Stimulated activated CD4-positive, alpha-beta T cell treated with anti-CD3 and anti-CD28 coated beads, Interleukin-2, amount 100 ng/mL, for 4 hours (primary cell): Measurements from ENCODE around the gene EVC2.
"Not testable (repeated sequence)": the region's sequence is repeated elsewhere in the genome, so short reads cannot be mapped to it uniquely, and the experiment has no call there.

ENCODE experiments used
- DNase-seq: peaks from one replicate; pipeline ENCODE4 v3.0.0-alpha.2; 2020; ENCODE audit warnings: low read depth

The EVC2 gene

GRCh38 chr4:5746829-5747737 lies 38.7 kb upstream of the EVC2 start:
- no peak for DNase-seq

- no peak for DNase-seq
These were observed 37.9 kb upstream of the EVC2 start for GRCh38 chr4:5746250-5746649.

- DNase-seq = no peak
These were observed 34.6 kb upstream of the EVC2 start for GRCh38 chr4:5742968-5743367.

GRCh38 chr4:5742388-5742787 lies 34.0 kb upstream of the EVC2 start:
- DNase-seq = no peak

- DNase-seq = no peak
These were observed 29.7 kb upstream of the EVC2 start for GRCh38 chr4:5738061-5738460.

GRCh38 chr4:5735463-5735862 lies 27.1 kb upstream of the EVC2 start:
- DNase-seq = no peak

- no peak for DNase-seq
These were observed 26.5 kb upstream of the EVC2 start for GRCh38 chr4:5734853-5735252.

GRCh38 chr4:5732158-5732557 lies 23.8 kb upstream of the EVC2 start:
- DNase-seq = no peak

- DNase-seq = no peak
These were observed 22.9 kb upstream of the EVC2 start for GRCh38 chr4:5730993-5731990.

GRCh38 chr4:5730436-5730835 lies 22.1 kb upstream of the EVC2 start:
- DNase-seq = no peak

- DNase-seq = not testable (repeated sequence)
These were observed 20.1 kb upstream of the EVC2 start for GRCh38 chr4:5728412-5728811.

GRCh38 chr4:5724377-5724776 lies 16.0 kb upstream of the EVC2 start:
- no peak for DNase-seq

- DNase-seq = no peak
These were observed 14.0 kb upstream of the EVC2 start for GRCh38 chr4:5722328-5722727.

- no peak for DNase-seq
These were observed 13.6 kb upstream of the EVC2 start for GRCh38 chr4:5721923-5722322.

GRCh38 chr4:5720980-5721379 lies 12.6 kb upstream of the EVC2 start:
- DNase-seq = no peak

GRCh38 chr4:5720157-5720850 lies 11.9 kb upstream of the EVC2 start:
- no peak for DNase-seq

- no peak for DNase-seq
These were observed 11.1 kb upstream of the EVC2 start for GRCh38 chr4:5719350-5720055.

GRCh38 chr4:5718411-5718810 lies 10.1 kb upstream of the EVC2 start:
- DNase-seq = no peak

GRCh38 chr4:5717449-5718158 lies 9.2 kb upstream of the EVC2 start:
- DNase-seq = no peak

GRCh38 chr4:5716391-5716790 lies 8.0 kb upstream of the EVC2 start:
- no peak for DNase-seq

GRCh38 chr4:5715357-5715756 lies 7.0 kb upstream of the EVC2 start:
- no peak for DNase-seq
